ENCODE results near the gene FGF21.
"Not testable (repeated sequence)": the region's sequence is repeated elsewhere in the genome, so short reads cannot be mapped to it uniquely, and the experiment has no call there.

The FGF21 gene

GRCh38 chr19:48755084-48755641 is at the start of gene FGF21:
FGF21 (plus strand) TSS chr19:48755524; CDS start chr19:48756237, 713 bp downstream.
- DNase-seq (ENCODE audit: low read depth in 2 of 2) = no peak

- no peak for DNase-seq (ENCODE audit: low read depth in 2 of 2)
Measured at GRCh38 chr19:48708471-48708870, 46.9 kb upstream of the FGF21 start.

- DNase-seq (ENCODE audit: low read depth in 2 of 2) = no peak
Measured at GRCh38 chr19:48711106-48711662, 44.1 kb upstream of the FGF21 start.

- no peak for DNase-seq (ENCODE audit: low read depth in 2 of 2)
Measured at GRCh38 chr19:48713041-48713863, 42.1 kb upstream of the FGF21 start.

GRCh38 chr19:48713864-48714755 is 41.2 kb upstream of the FGF21 start:
- peak; percentile 91 to 92 for DNase-seq (ENCODE audit: low read depth in 2 of 2)

GRCh38 chr19:48714759-48715675 is 40.3 kb upstream of the FGF21 start:
- DNase-seq (ENCODE audit: low read depth in 2 of 2) = no peak

- no peak for DNase-seq (ENCODE audit: low read depth in 2 of 2)
Measured at GRCh38 chr19:48715681-48716171, 39.6 kb upstream of the FGF21 start.

GRCh38 chr19:48716562-48717291 is 38.6 kb upstream of the FGF21 start:
- no peak for DNase-seq (ENCODE audit: low read depth in 2 of 2)

GRCh38 chr19:48718106-48718505 is 37.2 kb upstream of the FGF21 start:
- DNase-seq (ENCODE audit: low read depth in 2 of 2) = not testable (repeated sequence)

GRCh38 chr19:48718711-48719231 is 36.6 kb upstream of the FGF21 start:
- DNase-seq (ENCODE audit: low read depth in 2 of 2) = no peak

- DNase-seq (ENCODE audit: low read depth in 2 of 2) = no peak
Measured at GRCh38 chr19:48719263-48720171, 35.8 kb upstream of the FGF21 start, which contains the start of gene MAMSTR. MAMSTR (minus strand) TSS chr19:48719725; CDS start chr19:48719031, 694 bp downstream.

GRCh38 chr19:48720251-48720612 is 35.1 kb upstream of the FGF21 start:
- DNase-seq (ENCODE audit: low read depth in 2 of 2) = no peak

GRCh38 chr19:48720613-48721296 is 34.6 kb upstream of the FGF21 start:
- DNase-seq (ENCODE audit: low read depth in 2 of 2) = peak; percentile 74 to 82

GRCh38 chr19:48722196-48722708 is 33.1 kb upstream of the FGF21 start:
- DNase-seq (ENCODE audit: low read depth in 2 of 2) = no peak

GRCh38 chr19:48724796-48725753 is 30.2 kb upstream of the FGF21 start:
- no peak for DNase-seq (ENCODE audit: low read depth in 2 of 2)

- DNase-seq (ENCODE audit: low read depth in 2 of 2) = no peak
Measured at GRCh38 chr19:48726556-48726955, 28.8 kb upstream of the FGF21 start.

Data from activated CD8-positive, alpha-beta memory T cell treated with anti-CD3 and anti-CD28 coated beads for 4 hours (primary cell).